ENCODE data around the gene TBC1D32. TPM values are rescaled to one million over a fixed set of nuclear protein-coding genes. Genes with fewer than 3 reads are reported as not detected.

The TBC1D32 gene
- 1 to 10 TPM; 9.4 to 9.8 TPM for total RNA-seq
- polyA plus RNA-seq (2013, experiment 1 of 2), result 6.0 TPM
- polyA plus RNA-seq (2013, experiment 2 of 2), result 5.6 TPM
- total RNA-seq, result 5.0 to 35.2 (median 17.1) reads per million in 172 experiments

GRCh38 chr6:121334299-121335086 lies at the start of gene TBC1D32:
TBC1D32 (minus strand) TSS chr6:121334480; CDS start chr6:121334430, 50 bp downstream.
- TF ChIP-seq, protein P1, sequence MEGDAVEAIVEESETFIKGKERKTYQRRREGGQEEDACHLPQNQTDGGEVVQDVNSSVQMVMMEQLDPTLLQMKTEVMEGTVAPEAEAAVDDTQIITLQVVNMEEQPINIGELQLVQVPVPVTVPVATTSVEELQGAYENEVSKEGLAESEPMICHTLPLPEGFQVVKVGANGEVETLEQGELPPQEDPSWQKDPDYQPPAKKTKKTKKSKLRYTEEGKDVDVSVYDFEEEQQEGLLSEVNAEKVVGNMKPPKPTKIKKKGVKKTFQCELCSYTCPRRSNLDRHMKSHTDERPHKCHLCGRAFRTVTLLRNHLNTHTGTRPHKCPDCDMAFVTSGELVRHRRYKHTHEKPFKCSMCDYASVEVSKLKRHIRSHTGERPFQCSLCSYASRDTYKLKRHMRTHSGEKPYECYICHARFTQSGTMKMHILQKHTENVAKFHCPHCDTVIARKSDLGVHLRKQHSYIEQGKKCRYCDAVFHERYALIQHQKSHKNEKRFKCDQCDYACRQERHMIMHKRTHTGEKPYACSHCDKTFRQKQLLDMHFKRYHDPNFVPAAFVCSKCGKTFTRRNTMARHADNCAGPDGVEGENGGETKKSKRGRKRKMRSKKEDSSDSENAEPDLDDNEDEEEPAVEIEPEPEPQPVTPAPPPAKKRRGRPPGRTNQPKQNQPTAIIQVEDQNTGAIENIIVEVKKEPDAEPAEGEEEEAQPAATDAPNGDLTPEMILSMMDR (IDR thresholded peaks at IDR 0.05), result no peak
- H3K4me1 Mint-ChIP-seq (ENCODE audit: low read depth), result peaks cover 44% of the 10 kb centered on the region
- H3K27ac Mint-ChIP-seq, result peak within 1 kb of the TSS; percentile 98
- H3K36me3 Mint-ChIP-seq (ENCODE audit: low read depth), result peaks cover 14% of the 10 kb centered on the region
- peaks cover 15% of the 10 kb centered on the region for H3K4me1 ChIP-seq (ENCODE audit: insufficient read depth, low read length)
- no peaks in the 10 kb centered on the region for H3K9me3 Mint-ChIP-seq
- intact Hi-C loops (cut with DNase I, micrococcal nuclease), result loop anchor here in 1 of 2 experiments (10.0 kb wide), 3 partner anchors 1070 to 1990 kb away; partner anchors contain the start of genes MAN1A1 and SERINC1
- peak within 1 kb of the TSS; percentile 83 for H3K4me3 ChIP-seq (ENCODE audit: low read length)
- POLR2A ChIA-PET, result interaction anchor here (0.6 to 2.0 kb wide), 4 partner anchors 9 to 21 kb away, joined by 3 to 10 read pairs (median 4); no protein-coding TSS in a partner anchor
- H3K4me3 Mint-ChIP-seq, result peak within 1 kb of the TSS; percentile 97
- peak within 1 kb of the TSS; percentile 94 to 99 for H3K27ac ChIP-seq (ENCODE audit: low read depth in 1 of 2, low read length in 2 of 2)
- DNase-seq (peak; percentile 73 to 92 (median 82)), ATAC-seq (ENCODE audit: poor library complexity) (peak; percentile 84)
- no peaks in the 10 kb centered on the region for H3K27me3 Mint-ChIP-seq
- no peaks in the 10 kb centered on the region for H3K9me3 ChIP-seq (ENCODE audit: control insufficient read depth in 1 of 2, insufficient read depth in 1 of 2, low read length in 2 of 2)
- no peaks in the 10 kb centered on the region for H3K36me3 ChIP-seq (ENCODE audit: insufficient read depth, low read length)
- CTCF ChIA-PET, result no interaction called here
- no peaks in the 10 kb centered on the region for H3K27me3 ChIP-seq (ENCODE audit: control insufficient read depth in 1 of 2, insufficient read depth in 2 of 2, low read length in 2 of 2)

DNA sequence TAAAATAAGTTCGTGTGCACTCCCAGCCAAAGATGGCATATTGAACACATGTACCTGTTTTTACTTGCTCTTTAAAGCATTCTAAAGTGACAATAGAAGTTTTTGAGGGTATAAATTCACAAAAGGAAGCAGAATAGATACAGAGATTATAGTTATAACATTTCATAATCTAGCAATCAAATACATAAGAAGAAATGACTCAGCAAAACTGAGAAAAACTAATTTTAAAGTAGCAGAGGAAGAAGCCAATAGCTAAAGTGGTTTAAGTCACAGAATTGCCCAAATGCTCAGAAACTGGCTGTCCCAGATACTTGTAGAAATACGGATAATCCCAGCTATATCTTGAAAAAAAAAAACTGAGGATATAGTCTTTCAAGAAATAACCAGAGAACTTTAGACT lies 49.2 kb upstream of the TBC1D32 start:
- no peaks in the 10 kb centered on the region for H3K4me1 Mint-ChIP-seq (ENCODE audit: low read depth)
- intact Hi-C loops (cut with DNase I, micrococcal nuclease), result no loop called here
- no peaks in the 10 kb centered on the region for H3K36me3 ChIP-seq (ENCODE audit: insufficient read depth, low read length)
- no peaks in the 10 kb centered on the region for H3K9me3 ChIP-seq (ENCODE audit: control insufficient read depth in 1 of 2, insufficient read depth in 1 of 2, low read length in 2 of 2)
- ChIA-PET CTCF (no interaction called here), POLR2A (no interaction called here)
- H3K4me3 ChIP-seq (ENCODE audit: low read length), result no peak overlapping the region
- H3K36me3 Mint-ChIP-seq (ENCODE audit: low read depth), result no peaks in the 10 kb centered on the region
- H3K4me1 ChIP-seq (ENCODE audit: insufficient read depth, low read length), result no peaks in the 10 kb centered on the region
- H3K27me3 Mint-ChIP-seq, result no peaks in the 10 kb centered on the region
- no peak overlapping the region for H3K4me3 Mint-ChIP-seq
- no peaks in the 10 kb centered on the region for H3K27me3 ChIP-seq (ENCODE audit: control insufficient read depth in 1 of 2, insufficient read depth in 2 of 2, low read length in 2 of 2)
- TF ChIP-seq, protein P1 (IDR thresholded peaks at IDR 0.05), result no peak
- no peak for DNase-seq
- H3K9me3 Mint-ChIP-seq, result no peaks in the 10 kb centered on the region
- no peak for ATAC-seq (ENCODE audit: poor library complexity)
- H3K27ac ChIP-seq (ENCODE audit: low read depth in 1 of 2, low read length in 2 of 2), result no peak overlapping the region
- no peak overlapping the region for H3K27ac Mint-ChIP-seq

DNA sequence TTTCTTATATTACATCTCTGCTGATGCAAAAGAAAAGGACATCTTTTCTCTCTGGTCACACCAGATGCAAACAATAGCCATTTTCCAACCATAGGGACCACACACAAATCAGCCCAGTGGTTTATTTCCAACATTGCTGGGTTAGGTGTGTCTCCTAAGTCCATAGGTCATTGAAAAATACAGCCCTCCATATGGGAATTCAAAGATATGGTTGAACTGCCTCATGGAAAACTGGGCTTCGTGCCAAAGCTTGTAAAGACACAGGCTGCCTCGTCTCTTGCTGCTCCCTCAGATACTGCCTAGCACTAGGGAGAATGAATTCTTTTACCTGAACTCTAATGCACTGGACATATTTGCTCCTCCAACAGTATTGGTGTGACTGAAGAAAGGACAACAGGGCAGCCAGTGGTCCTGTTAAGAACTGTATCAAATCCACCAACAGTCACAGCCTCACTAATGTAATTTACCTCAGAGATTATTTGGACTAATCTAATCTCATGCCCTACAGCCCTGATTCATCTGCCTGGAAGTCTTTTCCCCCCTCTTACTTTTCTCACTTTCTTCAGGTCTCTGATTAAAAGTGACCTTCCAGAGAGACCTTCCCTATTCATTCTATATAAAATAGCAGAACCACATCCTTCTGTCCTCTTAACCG lies 48.3 kb upstream of the TBC1D32 start:
- POLR2A ChIA-PET, result no interaction called here
- Histone ChIP-seq H3K27ac (ENCODE audit: low read depth in 1 of 2, low read length in 2 of 2) (no peak overlapping the region), H3K9me3 (ENCODE audit: control insufficient read depth in 1 of 2, insufficient read depth in 1 of 2, low read length in 2 of 2) (no peaks in the 10 kb centered on the region), H3K27me3 (ENCODE audit: control insufficient read depth in 1 of 2, insufficient read depth in 2 of 2, low read length in 2 of 2) (no peaks in the 10 kb centered on the region), H3K4me1 (ENCODE audit: insufficient read depth, low read length) (no peaks in the 10 kb centered on the region), H3K4me3 (ENCODE audit: low read length) (no peak overlapping the region), H3K36me3 (ENCODE audit: insufficient read depth, low read length) (no peaks in the 10 kb centered on the region)
- intact Hi-C loops (cut with DNase I, micrococcal nuclease), result no loop called here
- CTCF ChIA-PET, result no interaction called here
- DNase-seq (no peak), ATAC-seq (ENCODE audit: poor library complexity) (no peak)
- Mint-ChIP-seq H3K9me3 (no peaks in the 10 kb centered on the region), H3K36me3 (ENCODE audit: low read depth) (no peaks in the 10 kb centered on the region), H3K27ac (no peak overlapping the region), H3K4me3 (no peak overlapping the region), H3K27me3 (no peaks in the 10 kb centered on the region), H3K4me1 (ENCODE audit: low read depth) (no peaks in the 10 kb centered on the region)
- TF ChIP-seq, protein P1 (IDR thresholded peaks at IDR 0.05), result no peak

Data from CD4-positive, alpha-beta T cell (primary cell).